ENCODE results near the gene SLC22A23.

The SLC22A23 gene

DNA sequence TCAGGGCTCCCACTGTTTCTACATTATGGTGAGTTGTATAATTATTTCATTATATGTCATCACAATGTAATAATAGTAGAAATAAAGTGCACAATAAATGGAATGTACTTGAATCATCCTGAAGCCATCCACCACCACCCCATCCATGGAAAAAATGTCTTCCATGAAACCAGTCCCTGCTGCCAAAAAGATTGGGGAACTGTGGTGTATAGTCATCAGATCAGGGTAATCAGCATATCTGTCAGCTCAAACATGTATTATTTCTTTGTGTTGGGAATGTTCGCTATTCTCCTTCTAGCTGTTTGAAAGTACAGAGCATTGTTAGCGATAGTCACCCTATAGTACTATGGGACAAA, 33.8 kb upstream of the SLC22A23 start:
- FAIRE-seq (no peak), DNase-seq (ENCODE audit: insufficient read length) (no peak)
- TF ChIP-seq POLR2AphosphoS5 (IDR thresholded peaks at IDR 0.05; ENCODE audit: low read depth, low read length): no peak
- no peak for TF ChIP-seq TAF1 (IDR thresholded peaks at IDR 0.05; ENCODE audit: borderline replicate concordance, low read depth, low read length)
- TF ChIP-seq POLR2A (IDR thresholded peaks at IDR 0.05; ENCODE audit: low read depth, low read length): no peak

DNA sequence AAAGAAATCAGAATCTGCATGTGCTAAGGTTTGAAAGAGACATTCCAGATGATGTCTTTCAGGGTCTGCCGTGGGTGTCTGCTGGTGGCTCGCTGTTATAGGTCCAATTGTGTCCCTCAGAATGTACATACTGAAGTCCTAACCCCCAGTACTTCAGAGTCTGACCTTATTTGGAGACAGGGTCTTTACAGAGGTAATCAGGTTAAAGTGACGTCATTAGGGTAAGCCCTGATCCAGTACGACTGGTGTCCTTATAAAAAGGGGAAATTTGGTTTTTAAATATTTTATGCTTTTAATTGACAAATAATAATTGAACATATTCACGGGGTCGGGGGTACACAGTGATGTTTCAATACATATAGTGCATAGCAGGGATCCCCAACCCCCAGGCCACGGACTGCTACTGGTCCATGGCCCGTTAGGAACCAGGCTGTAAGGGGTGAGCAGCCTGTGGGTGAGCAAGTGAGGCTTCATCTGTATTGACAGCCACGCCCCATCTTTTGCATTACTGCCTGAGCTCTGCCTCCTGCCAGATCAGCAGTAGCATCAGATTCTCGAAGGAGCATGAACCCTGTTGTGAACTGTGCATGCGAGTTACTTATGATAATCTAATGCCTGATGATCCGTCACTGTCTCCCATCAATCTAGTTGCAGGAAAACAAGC, 33.2 kb upstream of the SLC22A23 start:
- DNase-seq (ENCODE audit: insufficient read length): no peak
- no peak for FAIRE-seq
- TF ChIP-seq POLR2AphosphoS5 (IDR thresholded peaks at IDR 0.05; ENCODE audit: low read depth, low read length) (no peak), POLR2A (IDR thresholded peaks at IDR 0.05; ENCODE audit: low read depth, low read length) (no peak), TAF1 (IDR thresholded peaks at IDR 0.05; ENCODE audit: borderline replicate concordance, low read depth, low read length) (no peak)

DNA sequence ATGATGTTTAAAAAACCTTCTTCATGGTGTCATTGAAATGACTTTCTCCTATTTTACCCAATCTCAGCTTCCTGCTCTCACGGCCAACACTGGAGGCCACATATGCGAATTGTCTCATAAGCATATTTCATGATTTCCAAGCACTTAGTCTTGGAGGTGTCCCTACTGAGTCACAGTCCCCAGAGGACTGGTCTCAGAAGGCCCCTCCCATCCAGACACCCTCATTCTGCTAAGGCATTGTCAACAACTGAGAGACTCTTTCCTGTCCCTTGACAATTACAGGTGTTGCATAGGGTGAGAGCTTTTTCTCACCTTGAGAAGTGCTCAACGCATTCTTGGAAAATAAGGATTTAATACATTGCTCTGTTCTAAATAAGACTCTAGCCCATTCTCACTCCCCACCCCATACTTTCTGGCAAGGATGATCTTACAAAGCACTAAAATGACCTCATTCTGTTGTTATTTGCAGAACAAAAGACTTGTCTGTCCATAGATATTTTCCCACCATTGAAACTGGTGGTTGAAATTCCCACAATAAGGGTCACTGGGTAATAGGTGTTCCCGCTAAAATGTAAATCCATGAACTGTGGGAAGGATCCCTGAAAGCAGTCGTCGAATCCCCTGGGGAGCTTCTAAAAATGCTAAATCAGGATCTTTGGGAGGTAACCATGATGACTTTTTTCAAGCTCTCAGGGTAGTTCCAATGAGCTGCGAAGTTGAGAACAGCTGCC, 32.3 kb upstream of the SLC22A23 start:
- no peak for FAIRE-seq
- TF ChIP-seq TAF1 (IDR thresholded peaks at IDR 0.05; ENCODE audit: borderline replicate concordance, low read depth, low read length): no peak
- TF ChIP-seq POLR2A (IDR thresholded peaks at IDR 0.05; ENCODE audit: low read depth, low read length): no peak
- no peak for TF ChIP-seq POLR2AphosphoS5 (IDR thresholded peaks at IDR 0.05; ENCODE audit: low read depth, low read length)
- DNase-seq (ENCODE audit: insufficient read length): no peak

DNA sequence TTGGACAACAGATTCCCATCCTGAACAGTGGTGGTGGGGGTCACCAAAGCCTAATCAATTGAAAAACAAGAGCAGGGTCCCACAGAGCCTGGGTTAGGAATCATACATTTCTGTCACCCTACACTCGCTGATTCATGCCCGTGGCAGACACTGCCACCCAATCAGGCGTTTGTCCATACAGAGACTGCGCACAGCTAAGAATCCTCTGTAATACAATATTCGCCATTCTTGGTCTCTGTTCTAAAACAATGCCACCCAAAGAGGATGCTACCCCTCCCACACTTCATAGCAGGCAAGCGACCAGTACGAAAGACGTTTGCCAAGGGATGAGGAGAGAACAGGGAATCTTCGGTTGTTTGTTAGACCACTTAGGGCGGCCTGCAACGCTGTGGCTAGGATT, 28.1 kb upstream of the SLC22A23 start:
- DNase-seq (ENCODE audit: insufficient read length): no peak
- no peak for TF ChIP-seq POLR2A (IDR thresholded peaks at IDR 0.05; ENCODE audit: low read depth, low read length)
- TF ChIP-seq TAF1 (IDR thresholded peaks at IDR 0.05; ENCODE audit: borderline replicate concordance, low read depth, low read length): no peak
- TF ChIP-seq POLR2AphosphoS5 (IDR thresholded peaks at IDR 0.05; ENCODE audit: low read depth, low read length): no peak
- FAIRE-seq: no peak

DNA sequence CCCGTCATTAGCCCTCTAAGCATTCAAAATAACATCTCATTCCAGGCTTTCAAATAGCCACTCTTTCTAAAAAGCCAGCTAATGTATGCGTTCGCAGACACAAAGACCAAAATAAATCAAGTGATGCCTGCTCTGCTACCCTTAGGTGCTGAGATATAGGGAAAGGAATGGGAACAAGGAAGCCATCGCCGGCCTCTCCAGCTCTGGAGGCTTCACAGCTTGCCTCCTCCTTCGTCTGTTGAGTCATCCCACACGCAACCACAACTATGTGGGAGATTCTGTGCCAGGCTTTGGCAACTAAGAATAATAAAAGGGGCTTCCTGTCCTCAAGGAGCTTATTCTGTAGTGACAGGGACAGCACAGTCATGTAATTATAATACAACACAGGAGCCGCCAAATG, 27.3 kb upstream of the SLC22A23 start:
- no peak for TF ChIP-seq TAF1 (IDR thresholded peaks at IDR 0.05; ENCODE audit: borderline replicate concordance, low read depth, low read length)
- TF ChIP-seq POLR2A (IDR thresholded peaks at IDR 0.05; ENCODE audit: low read depth, low read length): no peak
- FAIRE-seq (no peak), DNase-seq (ENCODE audit: insufficient read length) (no peak)

DNA sequence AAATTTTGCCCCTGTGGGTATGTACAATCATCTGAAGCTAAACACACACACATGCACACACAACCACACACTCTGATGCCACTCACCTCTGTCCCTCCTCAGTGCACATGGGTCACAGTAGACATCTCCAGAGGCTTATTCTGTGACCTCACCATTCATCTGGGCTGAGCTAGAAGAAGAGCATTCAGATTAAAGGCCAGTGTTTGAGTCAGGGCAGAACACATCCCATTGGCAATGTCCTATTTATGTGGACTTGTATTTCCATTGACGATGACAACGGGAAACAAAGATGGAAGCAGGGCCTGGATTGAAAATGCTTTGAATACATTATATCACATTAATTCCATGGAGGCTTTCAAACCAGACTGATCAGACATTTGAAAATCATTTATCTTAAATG, 26.8 kb upstream of the SLC22A23 start:
- TF ChIP-seq POLR2AphosphoS5 (IDR thresholded peaks at IDR 0.05; ENCODE audit: low read depth, low read length): no peak
- no peak for TF ChIP-seq POLR2A (IDR thresholded peaks at IDR 0.05; ENCODE audit: low read depth, low read length)
- TF ChIP-seq TAF1 (IDR thresholded peaks at IDR 0.05; ENCODE audit: borderline replicate concordance, low read depth, low read length): no peak
- DNase-seq (ENCODE audit: insufficient read length) (no peak), FAIRE-seq (no peak)

DNA sequence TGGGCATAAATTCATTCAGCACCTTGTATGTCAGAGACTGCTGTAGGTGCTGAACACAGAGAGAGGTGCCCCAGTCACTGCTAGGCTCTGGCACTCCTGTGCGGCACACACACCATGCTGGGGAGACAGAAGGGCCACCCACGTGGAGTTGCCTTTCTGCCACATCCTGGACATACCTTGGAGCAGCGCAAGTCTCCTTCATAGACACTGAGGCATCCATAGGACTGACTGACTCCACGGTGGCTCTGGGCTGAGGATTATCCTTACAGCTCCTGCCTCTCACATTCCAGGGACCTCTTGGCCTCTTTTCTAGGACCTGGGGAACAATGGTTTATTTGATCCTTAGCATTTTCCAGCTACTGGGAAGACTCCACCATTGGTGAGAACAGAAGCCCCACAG, 26.0 kb upstream of the SLC22A23 start:
- FAIRE-seq: no peak
- DNase-seq (ENCODE audit: insufficient read length): no peak

DNA sequence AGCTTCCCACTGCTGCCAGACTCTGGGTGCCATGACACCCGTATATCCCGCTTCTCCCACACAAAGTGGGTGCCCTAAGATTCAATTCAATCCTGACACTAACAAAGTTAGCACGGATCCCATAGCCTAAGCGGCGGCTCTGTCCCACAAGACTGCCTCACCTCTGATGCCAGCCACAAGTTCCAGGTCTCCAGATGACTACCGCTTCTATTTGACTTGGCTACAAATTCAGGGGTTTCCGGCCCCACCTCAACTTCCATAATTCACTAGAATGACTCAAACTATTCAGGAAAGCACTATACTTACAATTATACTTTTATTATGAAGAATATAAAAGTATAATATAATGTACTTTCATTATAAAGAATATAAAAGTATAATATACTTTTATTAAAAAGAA, 24.8 kb upstream of the SLC22A23 start:
- DNase-seq (ENCODE audit: insufficient read length): no peak
- FAIRE-seq: no peak
- no peak for TF ChIP-seq POLR2A (IDR thresholded peaks at IDR 0.05; ENCODE audit: low read depth, low read length)
- TF ChIP-seq TAF1 (IDR thresholded peaks at IDR 0.05; ENCODE audit: borderline replicate concordance, low read depth, low read length): no peak
- no peak for TF ChIP-seq POLR2AphosphoS5 (IDR thresholded peaks at IDR 0.05; ENCODE audit: low read depth, low read length)

More for the DNA sequence above, 26.0 kb upstream of the SLC22A23 start:
- TF ChIP-seq TAF1 (IDR thresholded peaks at IDR 0.05; ENCODE audit: borderline replicate concordance, low read depth, low read length) (no peak), POLR2AphosphoS5 (IDR thresholded peaks at IDR 0.05; ENCODE audit: low read depth, low read length) (no peak), POLR2A (IDR thresholded peaks at IDR 0.05; ENCODE audit: low read depth, low read length) (no peak)

DNA sequence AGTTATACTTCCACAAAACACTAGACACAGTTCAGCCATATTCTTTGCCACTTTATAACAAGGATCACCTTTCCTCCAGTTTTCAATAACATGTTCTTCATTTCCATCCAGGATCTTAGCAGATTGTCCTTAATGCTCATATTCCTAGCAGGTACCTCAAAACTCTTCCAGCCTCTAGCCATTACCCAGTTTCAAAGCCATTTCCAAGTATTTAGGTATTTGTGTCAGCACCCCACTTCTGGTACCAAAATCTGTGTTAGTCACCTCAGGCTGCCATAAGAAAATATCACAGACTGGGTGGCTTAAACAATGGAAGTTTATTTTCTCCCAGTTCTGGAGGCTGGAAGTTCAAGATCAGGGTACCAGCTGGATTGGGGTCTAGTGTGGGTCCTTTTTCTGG, 23.2 kb upstream of the SLC22A23 start:
- FAIRE-seq (no peak), DNase-seq (ENCODE audit: insufficient read length) (no peak)
- no peak for TF ChIP-seq POLR2A (IDR thresholded peaks at IDR 0.05; ENCODE audit: low read depth, low read length)
- TF ChIP-seq POLR2AphosphoS5 (IDR thresholded peaks at IDR 0.05; ENCODE audit: low read depth, low read length): no peak
- TF ChIP-seq TAF1 (IDR thresholded peaks at IDR 0.05; ENCODE audit: borderline replicate concordance, low read depth, low read length): no peak

DNA sequence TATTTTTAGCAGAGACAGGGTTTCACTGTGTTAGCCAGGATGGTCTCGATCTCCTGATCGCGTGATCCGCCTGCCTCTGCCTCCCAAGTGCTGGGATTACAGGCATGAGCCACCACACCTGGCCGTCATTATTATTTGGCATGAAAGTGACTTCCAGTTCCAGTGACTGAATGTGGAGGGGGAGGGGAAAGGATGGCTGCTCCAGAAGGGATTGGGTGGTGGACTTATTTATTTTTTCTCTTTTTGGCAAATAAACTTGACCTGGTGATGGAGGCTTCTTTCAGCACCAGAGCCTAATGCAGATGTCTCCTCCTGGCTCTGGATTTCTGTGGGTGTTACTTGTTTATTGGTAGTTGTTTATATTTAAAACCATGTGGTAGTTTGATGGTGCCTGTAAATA, 16.9 kb upstream of the SLC22A23 start:
- FAIRE-seq: no peak
- TF ChIP-seq POLR2AphosphoS5 (IDR thresholded peaks at IDR 0.05; ENCODE audit: low read depth, low read length) (no peak), POLR2A (IDR thresholded peaks at IDR 0.05; ENCODE audit: low read depth, low read length) (no peak), TAF1 (IDR thresholded peaks at IDR 0.05; ENCODE audit: borderline replicate concordance, low read depth, low read length) (no peak)
- no peak for DNase-seq (ENCODE audit: insufficient read length)

DNA sequence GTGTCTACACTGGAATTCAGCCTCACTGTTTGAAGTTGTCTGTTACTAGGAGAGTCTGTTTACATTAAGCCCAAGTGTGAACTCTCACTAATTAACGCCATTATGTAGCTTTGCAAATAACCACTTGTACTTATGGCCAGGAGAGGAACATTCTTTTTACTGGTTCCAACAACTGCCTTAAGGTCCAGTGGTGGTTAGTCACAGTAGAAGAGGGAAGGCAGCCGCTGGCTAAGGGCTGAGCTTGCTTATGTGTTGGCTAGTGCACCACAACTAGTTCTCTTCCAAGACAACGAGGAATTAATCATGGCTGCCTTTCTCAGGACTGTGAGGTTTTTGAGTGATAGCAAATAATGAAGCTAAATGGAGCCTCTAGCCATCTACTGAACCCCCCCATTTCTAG, 14.9 kb upstream of the SLC22A23 start:
- TF ChIP-seq POLR2A (IDR thresholded peaks at IDR 0.05; ENCODE audit: low read depth, low read length) (no peak), TAF1 (IDR thresholded peaks at IDR 0.05; ENCODE audit: borderline replicate concordance, low read depth, low read length) (no peak), POLR2AphosphoS5 (IDR thresholded peaks at IDR 0.05; ENCODE audit: low read depth, low read length) (no peak)
- DNase-seq (ENCODE audit: insufficient read length): no peak
- FAIRE-seq: no peak

DNA sequence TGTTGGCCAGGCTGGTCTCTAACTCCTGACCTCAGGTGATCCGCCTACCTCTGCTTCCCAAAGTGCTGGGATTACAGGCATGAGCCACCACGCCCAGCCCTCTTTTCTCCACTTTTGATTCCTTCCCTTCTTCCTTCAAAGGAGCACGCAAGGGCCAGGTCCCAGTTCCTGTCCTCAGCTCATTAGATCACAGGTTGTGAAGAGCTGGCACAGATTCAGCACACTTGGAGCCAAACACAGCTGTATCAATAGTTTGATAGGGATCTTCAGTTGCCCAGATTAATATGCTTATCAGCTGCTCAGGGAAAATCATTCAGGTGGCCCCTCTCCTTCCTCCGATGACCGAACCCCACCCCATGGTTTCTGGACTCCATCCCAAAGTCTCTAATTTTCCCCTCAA, 14.4 kb upstream of the SLC22A23 start:
- TF ChIP-seq POLR2A (IDR thresholded peaks at IDR 0.05; ENCODE audit: low read depth, low read length) (no peak), POLR2AphosphoS5 (IDR thresholded peaks at IDR 0.05; ENCODE audit: low read depth, low read length) (no peak), TAF1 (IDR thresholded peaks at IDR 0.05; ENCODE audit: borderline replicate concordance, low read depth, low read length) (no peak)
- no peak for FAIRE-seq
- no peak for DNase-seq (ENCODE audit: insufficient read length)

Measured in GM12892 (cell line).